ENCODE measurements around the gene CMTM3.

- no peak for TF ChIP-seq CTCF (IDR thresholded peaks at IDR 0.05)
- no peak for TF ChIP-seq ZFX (IDR thresholded peaks at IDR 0.05; ENCODE audit: borderline replicate concordance)
These were observed 29.4 kb upstream of the CMTM3 start for GRCh38 chr16:66575060-66575459.
